Lower leg skin (tissue), 3 donors: ENCODE data around the gene COX19.

Experiments
- POLR2A ChIP-seq, 2 donors: fragments of 450-650 bp; IDR thresholded peaks; one replicate each; pipeline ENCODE4 v1.6.1; 2016 to 2017; ENCODE audit warnings: antibody characterized with exemption in 2 of 2, mild to moderate bottlenecking in 1 of 2, moderate library complexity in 1 of 2
- TF ChIP-seq, protein P1 (sequence below), 3 donors: fragments of 450-650 bp; IDR thresholded peaks; one replicate each; pipeline ENCODE4 v1.5.1; 2016; ENCODE audit warnings: antibody characterized with exemption in 3 of 3, mild to moderate bottlenecking in 3 of 3, moderate library complexity in 2 of 3

DNA sequence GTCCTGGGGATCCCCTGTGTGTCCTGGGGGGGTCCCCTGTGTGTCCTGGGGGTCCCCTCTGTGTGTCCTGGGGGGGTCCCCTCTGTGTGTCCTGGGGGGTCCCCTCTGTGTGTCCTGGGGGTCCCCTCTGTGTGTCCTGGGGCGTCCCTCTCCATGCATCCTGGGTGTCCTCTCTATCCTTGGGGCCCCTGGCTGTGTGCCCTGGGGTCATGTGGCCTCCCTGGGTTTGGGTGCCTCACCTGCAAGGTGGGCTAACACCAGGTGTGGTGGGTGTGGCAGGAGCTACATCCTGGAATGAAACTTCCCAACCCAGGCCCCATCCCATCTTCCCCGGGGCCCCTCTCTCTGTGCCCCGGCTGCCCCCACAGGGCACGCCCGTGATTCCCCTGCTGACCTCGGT is 12.6 kb upstream of the COX19 start:
- TF ChIP-seq, protein P1, sequence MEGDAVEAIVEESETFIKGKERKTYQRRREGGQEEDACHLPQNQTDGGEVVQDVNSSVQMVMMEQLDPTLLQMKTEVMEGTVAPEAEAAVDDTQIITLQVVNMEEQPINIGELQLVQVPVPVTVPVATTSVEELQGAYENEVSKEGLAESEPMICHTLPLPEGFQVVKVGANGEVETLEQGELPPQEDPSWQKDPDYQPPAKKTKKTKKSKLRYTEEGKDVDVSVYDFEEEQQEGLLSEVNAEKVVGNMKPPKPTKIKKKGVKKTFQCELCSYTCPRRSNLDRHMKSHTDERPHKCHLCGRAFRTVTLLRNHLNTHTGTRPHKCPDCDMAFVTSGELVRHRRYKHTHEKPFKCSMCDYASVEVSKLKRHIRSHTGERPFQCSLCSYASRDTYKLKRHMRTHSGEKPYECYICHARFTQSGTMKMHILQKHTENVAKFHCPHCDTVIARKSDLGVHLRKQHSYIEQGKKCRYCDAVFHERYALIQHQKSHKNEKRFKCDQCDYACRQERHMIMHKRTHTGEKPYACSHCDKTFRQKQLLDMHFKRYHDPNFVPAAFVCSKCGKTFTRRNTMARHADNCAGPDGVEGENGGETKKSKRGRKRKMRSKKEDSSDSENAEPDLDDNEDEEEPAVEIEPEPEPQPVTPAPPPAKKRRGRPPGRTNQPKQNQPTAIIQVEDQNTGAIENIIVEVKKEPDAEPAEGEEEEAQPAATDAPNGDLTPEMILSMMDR (IDR thresholded peaks at IDR 0.05), result no peak
- no peak for TF ChIP-seq POLR2A (IDR thresholded peaks at IDR 0.05)
